ENCODE measurements around the gene RAB13. TPM values are rescaled to one million over a fixed set of nuclear protein-coding genes. Genes with fewer than 3 reads are reported as not detected.

Gene RAB13
- total RNA-seq, 1 donor = 36.7 TPM

GRCh38 chr1:153961421-153961820, 24.7 kb downstream of the RAB13 start:
- H3K4me3 ChIP-seq (ENCODE audit: low read depth, low read length) = peak overlapping the region; percentile 80
- no peak for TF ChIP-seq CTCF (IDR thresholded peaks at IDR 0.05; ENCODE audit: insufficient read depth, low read depth, low read length)
- no peak for DNase-seq (ENCODE audit: low read depth)

- DNase-seq (ENCODE audit: low read depth) = no peak
- no peak for TF ChIP-seq CTCF (IDR thresholded peaks at IDR 0.05; ENCODE audit: insufficient read depth, low read depth, low read length)
- no peak overlapping the region for H3K4me3 ChIP-seq (ENCODE audit: low read depth, low read length)
Measured at GRCh38 chr1:153960206-153960605, 25.9 kb downstream of the RAB13 start.

GRCh38 chr1:153959454-153959853, 26.7 kb downstream of the RAB13 start:
- no peak overlapping the region for H3K4me3 ChIP-seq (ENCODE audit: low read depth, low read length)
- DNase-seq (ENCODE audit: low read depth) = no peak
- no peak for TF ChIP-seq CTCF (IDR thresholded peaks at IDR 0.05; ENCODE audit: insufficient read depth, low read depth, low read length)

- TF ChIP-seq CTCF (IDR thresholded peaks at IDR 0.05; ENCODE audit: insufficient read depth, low read depth, low read length) = no peak
- no peak for DNase-seq (ENCODE audit: low read depth)
- H3K4me3 ChIP-seq (ENCODE audit: low read depth, low read length) = peak overlapping the region; percentile 34
Measured at GRCh38 chr1:153958961-153959260, 27.2 kb downstream of the RAB13 start.

- no peak for TF ChIP-seq CTCF (IDR thresholded peaks at IDR 0.05; ENCODE audit: insufficient read depth, low read depth, low read length)
- peak within 1 kb of the TSS; percentile 97 for H3K4me3 ChIP-seq (ENCODE audit: low read depth, low read length)
- DNase-seq (ENCODE audit: low read depth) = peak; percentile 99
Measured at GRCh38 chr1:153958111-153958960, 27.8 kb downstream of the RAB13 start, which contains the start of gene CRTC2. TSS of gene CRTC2 (minus strand) at chr1:153958612. CDS start at chr1:153958497, 115 bp downstream.

- H3K4me3 ChIP-seq (ENCODE audit: low read depth, low read length) = peak overlapping the region; percentile 97
- peak; percentile 38 for DNase-seq (ENCODE audit: low read depth)
- no peak for TF ChIP-seq CTCF (IDR thresholded peaks at IDR 0.05; ENCODE audit: insufficient read depth, low read depth, low read length)
Measured at GRCh38 chr1:153957744-153958110, 28.4 kb downstream of the RAB13 start.

Measured in fibroblast of villous mesenchyme (primary cell).